HT1080 (cell line): ENCODE data around the gene GJD3. TPM values are rescaled to one million over a fixed set of nuclear protein-coding genes. Genes with fewer than 3 reads are reported as not detected.
"Not testable (repeated sequence)": the region's sequence is repeated elsewhere in the genome, so short reads cannot be mapped to it uniquely, and the experiment has no call there.

ENCODE experiments used
- DNase-seq: peaks from one replicate; pipeline ENCODE4 v3.0.0-alpha.2; 2015; ENCODE audit warnings: low read depth
- total RNA-seq: library from RNA; depleted of rRNA; stranded (reverse); fragments of >200 nt; shearing (Covaris generic); gene quantifications from 2 replicates; pipeline ENCODE4 v1.2.3, GENCODE V29; 2014

The GJD3 gene
- total RNA-seq, 1 experiment from 2014 or later: not detected

GRCh38 chr17:40369923-40370322, 5.4 kb upstream of the GJD3 start:
- DNase-seq: no peak

- not testable (repeated sequence) for DNase-seq
Measured at GRCh38 chr17:40367728-40368127, 3.2 kb upstream of the GJD3 start.

GRCh38 chr17:40366861-40367518, 2.5 kb upstream of the GJD3 start:
- no peak for DNase-seq

GRCh38 chr17:40366076-40366860, 1.7 kb upstream of the GJD3 start:
- no peak for DNase-seq

GRCh38 chr17:40364906-40365305, 369 bp upstream of the GJD3 start:
- DNase-seq: no peak

- no peak for DNase-seq
Measured at GRCh38 chr17:40363111-40363827, 1.3 kb downstream of the GJD3 start.

- peak; percentile 63 for DNase-seq
Measured at GRCh38 chr17:40362696-40363110, 1.8 kb downstream of the GJD3 start.

GRCh38 chr17:40361925-40362695, 2.4 kb downstream of the GJD3 start:
- no peak for DNase-seq

GRCh38 chr17:40361063-40361924, 3.2 kb downstream of the GJD3 start:
- DNase-seq: no peak

GRCh38 chr17:40360091-40360490, 4.4 kb downstream of the GJD3 start:
- no peak for DNase-seq

GRCh38 chr17:40358323-40359038, 6.1 kb downstream of the GJD3 start:
- peak; percentile 76 for DNase-seq

GRCh38 chr17:40356990-40357881, 7.3 kb downstream of the GJD3 start:
- DNase-seq: no peak

- DNase-seq: no peak
Measured at GRCh38 chr17:40355804-40356758, 8.5 kb downstream of the GJD3 start.

GRCh38 chr17:40355123-40355803, 9.3 kb downstream of the GJD3 start:
- peak; percentile 62 for DNase-seq

GRCh38 chr17:40354221-40355122, 10.1 kb downstream of the GJD3 start:
- no peak for DNase-seq
